MG63 (cell line): Measurements from ENCODE around the gene MTHFD1L. TPM values are rescaled to one million over a fixed set of nuclear protein-coding genes. Genes with fewer than 3 reads are reported as not detected.
A peak's percentile ranks its signal among the peaks of the same experiment; 100 is the strongest.

Source experiments
- DNase-seq: peaks from one replicate; pipeline ENCODE4 v3.0.0-alpha.2; 2020
- H3K27me3 ChIP-seq: fragments of 250-450 bp; sonication (Bioruptor Pico); 2 replicates; pipeline ENCODE4 v1.5.1; 2020; ENCODE audit warnings: mild to moderate bottlenecking, moderate library complexity
- H3K36me3 ChIP-seq: fragments of 250-450 bp; sonication (Bioruptor Pico); 2 replicates; pipeline ENCODE4 v1.5.1; 2020; ENCODE audit warnings: mild to moderate bottlenecking, moderate library complexity
- H3K4me3 ChIP-seq: fragments of 250-450 bp; sonication (Bioruptor Pico); 2 replicates; pipeline ENCODE4 v1.5.1; 2020; ENCODE audit warnings: mild to moderate bottlenecking, moderate library complexity
- H3K9me3 ChIP-seq: fragments of 250-450 bp; sonication (Bioruptor Pico); 2 replicates; pipeline ENCODE4 v1.5.1; 2020; ENCODE audit warnings: mild to moderate bottlenecking, moderate library complexity
- total RNA-seq: library from RNA; depleted of rRNA; stranded (reverse); fragments of >200 nt; shearing (Covaris generic); gene quantifications from 2 replicates; pipeline ENCODE4 v1.2.3, GENCODE V29; 2014; ENCODE audit warnings: low replicate concordance

The MTHFD1L gene
- total RNA-seq, 1 experiment from 2014 or later, result 64.8 TPM

- peaks cover 67% of the 10 kb centered on the region for H3K36me3 ChIP-seq
Observed at GRCh38 chr6:150939399-150939798, 73.9 kb downstream of the MTHFD1L start.

GRCh38 chr6:150940941-150941340 is 75.4 kb downstream of the MTHFD1L start:
- Histone ChIP-seq H3K4me3 (no peak overlapping the region), H3K27me3 (no peaks in the 10 kb centered on the region), H3K9me3 (no peaks in the 10 kb centered on the region), H3K36me3 (peaks cover 72% of the 10 kb centered on the region)
- DNase-seq, result no peak

More at GRCh38 chr6:150939399-150939798, 73.9 kb downstream of the MTHFD1L start:
- H3K9me3 ChIP-seq, result no peaks in the 10 kb centered on the region
- H3K4me3 ChIP-seq, result no peak overlapping the region
- H3K27me3 ChIP-seq, result no peaks in the 10 kb centered on the region
- no peak for DNase-seq

GRCh38 chr6:150949526-150949925 is 84.0 kb downstream of the MTHFD1L start:
- no peaks in the 10 kb centered on the region for H3K27me3 ChIP-seq
- no peak for DNase-seq
- H3K4me3 ChIP-seq, result no peak overlapping the region
- H3K36me3 ChIP-seq, result peaks cover 76% of the 10 kb centered on the region
- no peaks in the 10 kb centered on the region for H3K9me3 ChIP-seq

GRCh38 chr6:150953851-150954250 is 88.3 kb downstream of the MTHFD1L start:
- H3K4me3 ChIP-seq, result no peak overlapping the region
- no peak for DNase-seq
- H3K9me3 ChIP-seq, result no peaks in the 10 kb centered on the region
- H3K36me3 ChIP-seq, result peaks cover 72% of the 10 kb centered on the region
- no peaks in the 10 kb centered on the region for H3K27me3 ChIP-seq

GRCh38 chr6:150959166-150959565 is 93.7 kb downstream of the MTHFD1L start:
- no peak for DNase-seq
- no peaks in the 10 kb centered on the region for H3K9me3 ChIP-seq
- peaks cover 61% of the 10 kb centered on the region for H3K36me3 ChIP-seq
- H3K4me3 ChIP-seq, result no peak overlapping the region
- no peaks in the 10 kb centered on the region for H3K27me3 ChIP-seq

GRCh38 chr6:150962436-150962835 is 96.9 kb downstream of the MTHFD1L start:
- no peak overlapping the region for H3K4me3 ChIP-seq
- DNase-seq, result no peak

GRCh38 chr6:150964765-150965164 is 99.3 kb downstream of the MTHFD1L start:
- no peak overlapping the region for H3K4me3 ChIP-seq
- no peaks in the 10 kb centered on the region for H3K9me3 ChIP-seq
- no peak for DNase-seq
- H3K27me3 ChIP-seq, result no peaks in the 10 kb centered on the region
- peaks cover 61% of the 10 kb centered on the region for H3K36me3 ChIP-seq

More at GRCh38 chr6:150962436-150962835, 96.9 kb downstream of the MTHFD1L start:
- H3K36me3 ChIP-seq, result peaks cover 64% of the 10 kb centered on the region
- H3K9me3 ChIP-seq, result no peaks in the 10 kb centered on the region
- no peaks in the 10 kb centered on the region for H3K27me3 ChIP-seq

GRCh38 chr6:150966786-150967185 is 101.3 kb downstream of the MTHFD1L start:
- H3K9me3 ChIP-seq, result no peaks in the 10 kb centered on the region
- H3K4me3 ChIP-seq, result no peak overlapping the region
- H3K36me3 ChIP-seq, result peaks cover 53% of the 10 kb centered on the region
- no peak for DNase-seq
- no peaks in the 10 kb centered on the region for H3K27me3 ChIP-seq

- Histone ChIP-seq H3K27me3 (no peaks in the 10 kb centered on the region), H3K36me3 (peaks cover 55% of the 10 kb centered on the region), H3K9me3 (no peaks in the 10 kb centered on the region), H3K4me3 (no peak overlapping the region)
- no peak for DNase-seq
Observed at GRCh38 chr6:150967381-150967780, 101.9 kb downstream of the MTHFD1L start.

- no peak overlapping the region for H3K4me3 ChIP-seq
- H3K36me3 ChIP-seq, result peaks cover 55% of the 10 kb centered on the region
- no peaks in the 10 kb centered on the region for H3K27me3 ChIP-seq
- H3K9me3 ChIP-seq, result no peaks in the 10 kb centered on the region
- no peak for DNase-seq
Observed at GRCh38 chr6:150967910-150968309, 102.4 kb downstream of the MTHFD1L start.

GRCh38 chr6:150969901-150970300 is 104.4 kb downstream of the MTHFD1L start:
- Histone ChIP-seq H3K36me3 (peaks cover 60% of the 10 kb centered on the region), H3K4me3 (no peak overlapping the region), H3K9me3 (no peaks in the 10 kb centered on the region), H3K27me3 (no peaks in the 10 kb centered on the region)
- no peak for DNase-seq

- DNase-seq, result peak; percentile 62
- Histone ChIP-seq H3K9me3 (no peaks in the 10 kb centered on the region), H3K4me3 (no peak overlapping the region), H3K27me3 (no peaks in the 10 kb centered on the region), H3K36me3 (peaks cover 55% of the 10 kb centered on the region)
Observed at GRCh38 chr6:150971219-150971618, 105.7 kb downstream of the MTHFD1L start.

GRCh38 chr6:150975136-150975535 is 109.6 kb downstream of the MTHFD1L start:
- no peaks in the 10 kb centered on the region for H3K27me3 ChIP-seq

GRCh38 chr6:150977281-150977680 is 111.8 kb downstream of the MTHFD1L start:
- DNase-seq, result no peak
- Histone ChIP-seq H3K9me3 (no peaks in the 10 kb centered on the region), H3K27me3 (no peaks in the 10 kb centered on the region), H3K36me3 (peaks cover 49% of the 10 kb centered on the region), H3K4me3 (no peak overlapping the region)

More at GRCh38 chr6:150975136-150975535, 109.6 kb downstream of the MTHFD1L start:
- Histone ChIP-seq H3K9me3 (no peaks in the 10 kb centered on the region), H3K4me3 (no peak overlapping the region), H3K36me3 (peaks cover 57% of the 10 kb centered on the region)
- no peak for DNase-seq

GRCh38 chr6:150978624-150979023 is 113.1 kb downstream of the MTHFD1L start:
- DNase-seq, result no peak
- Histone ChIP-seq H3K27me3 (no peaks in the 10 kb centered on the region), H3K9me3 (no peaks in the 10 kb centered on the region), H3K36me3 (peaks cover 50% of the 10 kb centered on the region), H3K4me3 (no peak overlapping the region)

- Histone ChIP-seq H3K36me3 (peaks cover 51% of the 10 kb centered on the region), H3K4me3 (no peak overlapping the region), H3K9me3 (no peaks in the 10 kb centered on the region), H3K27me3 (no peaks in the 10 kb centered on the region)
- DNase-seq, result no peak
Observed at GRCh38 chr6:150979826-150980350, 114.4 kb downstream of the MTHFD1L start.

GRCh38 chr6:150981095-150981494 is 115.6 kb downstream of the MTHFD1L start:
- Histone ChIP-seq H3K27me3 (no peaks in the 10 kb centered on the region), H3K9me3 (no peaks in the 10 kb centered on the region), H3K4me3 (no peak overlapping the region), H3K36me3 (peaks cover 48% of the 10 kb centered on the region)
- no peak for DNase-seq

- no peaks in the 10 kb centered on the region for H3K9me3 ChIP-seq
- peaks cover 46% of the 10 kb centered on the region for H3K36me3 ChIP-seq
- no peak overlapping the region for H3K4me3 ChIP-seq
- no peak for DNase-seq
- no peaks in the 10 kb centered on the region for H3K27me3 ChIP-seq
Observed at GRCh38 chr6:150981669-150982068, 116.2 kb downstream of the MTHFD1L start.
